Liver (tissue), 9 donors: ENCODE data around the gene TDRD5. TPM values are rescaled to one million over a fixed set of nuclear protein-coding genes. Genes with fewer than 3 reads are reported as not detected.

Experiments used
- DNase-seq: peaks from one replicate; pipeline ENCODE4 v3.0.0-alpha.2; 2017; ENCODE audit warnings: low spot score
- H3K27ac ChIP-seq, 2 donors: one replicate each; pipeline ENCODE4 v1.7.0; 2013; ENCODE audit warnings: inconsistent platforms in 2 of 2, low read length in 2 of 2, control low read depth in 1 of 2, low read depth in 1 of 2, mild to moderate bottlenecking in 1 of 2
- H3K27me3 ChIP-seq, 4 donors: one replicate each; pipeline versions ENCODE4 v1.6.1 to v1.7.0; 2013; ENCODE audit warnings: low read length in 3 of 4, inconsistent platforms in 1 of 4, mild to moderate bottlenecking in 1 of 4, moderate library complexity in 1 of 4; ENCODE audit not compliant: control insufficient read depth in 4 of 4, insufficient read depth in 4 of 4
- H3K36me3 ChIP-seq, 4 donors: one replicate each; pipeline versions ENCODE4 v1.6.1 to v1.7.0; 2013; ENCODE audit warnings: low read length in 3 of 4, mild to moderate bottlenecking in 3 of 4, low read depth in 1 of 4, moderate library complexity in 1 of 4; ENCODE audit not compliant: control insufficient read depth in 4 of 4, insufficient read depth in 3 of 4
- H3K4me1 ChIP-seq, 4 donors: one replicate each; pipeline versions ENCODE4 v1.6.1 to v1.7.0; 2013; ENCODE audit warnings: low read length in 3 of 4, mild to moderate bottlenecking in 3 of 4, moderate library complexity in 1 of 4; ENCODE audit not compliant: control insufficient read depth in 4 of 4, insufficient read depth in 4 of 4
- H3K4me3 ChIP-seq, 3 donors: one replicate each; pipeline versions ENCODE4 v1.6.1 to v1.7.0; 2013; ENCODE audit warnings: low read length in 3 of 3, control low read depth in 1 of 3, low read depth in 1 of 3, mild to moderate bottlenecking in 1 of 3
- H3K9ac ChIP-seq, 2 donors: one replicate each; pipeline ENCODE4 v1.7.0; 2013; ENCODE audit warnings: low read length in 2 of 2, mild to moderate bottlenecking in 2 of 2, moderate library complexity in 2 of 2, control low read depth in 1 of 2, low read depth in 1 of 2
- H3K9me3 ChIP-seq, 4 donors: one replicate each; pipeline versions ENCODE4 v1.6.1 to v1.7.0; 2013; ENCODE audit warnings: low read length in 3 of 4; ENCODE audit not compliant: control insufficient read depth in 4 of 4
- ATF3 ChIP-seq: IDR thresholded peaks from 2 replicates; pipeline ENCODE4 v1.6.1; 2016; ENCODE audit warnings: antibody characterized with exemption
- CTCF ChIP-seq: fragments of 150-350 bp; IDR thresholded peaks from 2 replicates; pipeline ENCODE4 v1.5.1; 2017; ENCODE audit warnings: improper control_type of control experiment, low read depth, low read length; ENCODE audit not compliant: missing input control
- EGR1 ChIP-seq, 2 donors: IDR thresholded peaks; 2 replicates each; pipeline ENCODE4 v1.6.1; 2016 to 2018; ENCODE audit warnings: antibody characterized with exemption in 2 of 2, low read depth in 2 of 2
- FOXA1 ChIP-seq: IDR thresholded peaks from 2 replicates; pipeline ENCODE4 v1.6.1; 2016; ENCODE audit warnings: antibody characterized with exemption
- FOXA2 ChIP-seq: IDR thresholded peaks from 2 replicates; pipeline ENCODE4 v1.6.1; 2016; ENCODE audit warnings: antibody characterized with exemption
- GABPA ChIP-seq, 2 donors: IDR thresholded peaks in 1 of 2; conservative IDR thresholded peaks in 1 of 2; 2 replicates each; pipeline ENCODE4 v1.6.1; 2016; ENCODE audit warnings: antibody characterized with exemption in 2 of 2, mild to moderate bottlenecking in 1 of 2, moderate library complexity in 1 of 2
- HNF4A ChIP-seq, 2 donors: conservative IDR thresholded peaks; 2 replicates each; pipeline ENCODE4 v1.6.1; 2016; ENCODE audit warnings: antibody characterized with exemption in 2 of 2, mild to moderate bottlenecking in 2 of 2
- HNF4G ChIP-seq: IDR thresholded peaks from 2 replicates; pipeline ENCODE4 v1.6.1; 2016; ENCODE audit warnings: antibody characterized with exemption
- JUND ChIP-seq, 2 donors: IDR thresholded peaks; 2 replicates each; pipeline ENCODE4 v1.6.1; 2016; ENCODE audit warnings: antibody characterized with exemption in 2 of 2
- MAX ChIP-seq: IDR thresholded peaks from 2 replicates; pipeline ENCODE4 v1.6.1; 2016; ENCODE audit warnings: antibody characterized with exemption
- NR2F2 ChIP-seq: IDR thresholded peaks from 2 replicates; pipeline ENCODE4 v1.6.1; 2016; ENCODE audit warnings: antibody characterized with exemption
- RAD21 ChIP-seq, 2 donors: IDR thresholded peaks; 2 replicates each; pipeline ENCODE4 v1.6.1; 2016; ENCODE audit warnings: antibody characterized with exemption in 2 of 2, mild to moderate bottlenecking in 2 of 2
- REST ChIP-seq: IDR thresholded peaks from 2 replicates; pipeline ENCODE4 v1.6.1; 2016; ENCODE audit warnings: antibody characterized with exemption, mild to moderate bottlenecking
- RXRA ChIP-seq, 2 donors: IDR thresholded peaks; 2 replicates each; pipeline ENCODE4 v1.6.1; 2017 to 2018; ENCODE audit warnings: antibody characterized with exemption in 2 of 2, mild to moderate bottlenecking in 1 of 2
- SP1 ChIP-seq: IDR thresholded peaks from 2 replicates; pipeline ENCODE4 v1.6.1; 2018; ENCODE audit warnings: antibody characterized with exemption, mild to moderate bottlenecking
- TAF1 ChIP-seq: conservative IDR thresholded peaks from 2 replicates; pipeline ENCODE4 v1.6.1; 2016; ENCODE audit warnings: antibody characterized with exemption, mild to moderate bottlenecking
- YY1 ChIP-seq: IDR thresholded peaks from 2 replicates; pipeline ENCODE4 v1.6.1; 2016; ENCODE audit warnings: antibody characterized with exemption, mild to moderate bottlenecking
- ZBTB33 ChIP-seq: IDR thresholded peaks from 2 replicates; pipeline ENCODE4 v1.6.1; 2016; ENCODE audit warnings: antibody characterized with exemption
- WGBS: extraction: QIAGEN DNeasy Blood & Tissue Kit; methylation state at CpG from one replicate; pipeline ENCODE4 v1.1.7; 2013; 5-methylcytosine and 5-hydroxymethylcytosine counted together
- polyA plus RNA-seq, 2 donors: library from polyadenylated mRNA; stranded (reverse) in 1 of 2; unstranded in 1 of 2; fragments of 200-250 nt in 1 of 2; fragments of >200 nt in 1 of 2; fragmentation: Nextera tagmentation in 1 of 2; extraction: Ambion mirVana in 1 of 2; gene quantifications; one replicate each; pipeline versions ENCODE4 v1.2.1 to v1.2.3, GENCODE V29; 2013 to 2015
- total RNA-seq, 2 donors: library from RNA; depleted of rRNA; stranded (reverse); fragments of >200 nt; gene quantifications; one replicate each; pipeline ENCODE4 v1.2.3, GENCODE V29; 2014
- donor health status: healthy.
- donor health status: healthy.
- donor health status: healthy.
- donor health status: healthy.
- donor health status: healthy.

Gene TDRD5
- total and polyA plus RNA-seq, 4 donors: not detected

GRCh38 chr1:179637211-179637860, 45.7 kb downstream of the TDRD5 start:
- Histone ChIP-seq H3K36me3 (no peaks in the 10 kb centered on the region), H3K9ac (no peak overlapping the region), H3K27me3 (no peaks in the 10 kb centered on the region), H3K4me3 (no peak overlapping the region), H3K27ac (no peak overlapping the region), H3K9me3 (no peaks in the 10 kb centered on the region), H3K4me1 (no peaks in the 10 kb centered on the region)
- no peak for DNase-seq
- TF ChIP-seq YY1 (no peak), ATF3 (no peak), FOXA2 (no peak), MAX (no peak), TAF1 (no peak), FOXA1 (no peak), SP1 (no peak), NR2F2 (no peak), ZBTB33 (no peak), HNF4A (conservative IDR thresholded peaks at IDR 0.05) (no peak), RXRA (IDR thresholded peaks at IDR 0.05) (no peak), HNF4G (no peak), EGR1 (IDR thresholded peaks at IDR 0.05; ENCODE audit: low read depth in 2 of 2) (no peak), CTCF (no peak), REST (no peak), GABPA (IDR thresholded peaks at IDR 0.05 in 1 of 2, conservative IDR thresholded peaks at IDR 0.05 in 1 of 2) (no peak), RAD21 (IDR thresholded peaks at IDR 0.05) (no peak), JUND (IDR thresholded peaks at IDR 0.05) (no peak)
- 85% methylated on average over 5 of the region's 5 CpGs for WGBS
